WERI-Rb-1 (cell line): Measurements from ENCODE around the gene DSC3.

Experiments used
- DNase-seq: peaks from one replicate; pipeline ENCODE4 v3.0.0-alpha.2; 2020
- H3K27ac ChIP-seq: fragments of 250-450 bp; sonication (Bioruptor Pico); 2 replicates; pipeline ENCODE4 v1.5.1; 2020; ENCODE audit warnings: mild to moderate bottlenecking, moderate library complexity
- H3K27me3 ChIP-seq: fragments of 250-450 bp; sonication (Bioruptor Pico); 2 replicates; pipeline ENCODE4 v1.5.1; 2021; ENCODE audit warnings: mild to moderate bottlenecking, low read depth, moderate library complexity; ENCODE audit not compliant: insufficient read depth, severe bottlenecking
- H3K36me3 ChIP-seq: fragments of 250-450 bp; sonication (Bioruptor Pico); 2 replicates; pipeline ENCODE4 v1.5.1; 2020; ENCODE audit warnings: mild to moderate bottlenecking, moderate library complexity
- H3K4me3 ChIP-seq: 2 replicates; pipeline ENCODE4 v1.5.1; 2011; ENCODE audit warnings: low read depth, mild to moderate bottlenecking, control low read depth, low read length
- H3K9me3 ChIP-seq: fragments of 250-450 bp; sonication (Bioruptor Pico); 2 replicates; pipeline ENCODE4 v1.5.1; 2021; ENCODE audit warnings: mild to moderate bottlenecking, moderate library complexity; ENCODE audit not compliant: severe bottlenecking
- TF ChIP-seq, protein P1 (sequence below): IDR thresholded peaks from 2 replicates; pipeline ENCODE4 v1.5.1; 2011; ENCODE audit warnings: low read depth, mild to moderate bottlenecking, control low read depth, inconsistent platforms, low read length

The DSC3 gene

DNA sequence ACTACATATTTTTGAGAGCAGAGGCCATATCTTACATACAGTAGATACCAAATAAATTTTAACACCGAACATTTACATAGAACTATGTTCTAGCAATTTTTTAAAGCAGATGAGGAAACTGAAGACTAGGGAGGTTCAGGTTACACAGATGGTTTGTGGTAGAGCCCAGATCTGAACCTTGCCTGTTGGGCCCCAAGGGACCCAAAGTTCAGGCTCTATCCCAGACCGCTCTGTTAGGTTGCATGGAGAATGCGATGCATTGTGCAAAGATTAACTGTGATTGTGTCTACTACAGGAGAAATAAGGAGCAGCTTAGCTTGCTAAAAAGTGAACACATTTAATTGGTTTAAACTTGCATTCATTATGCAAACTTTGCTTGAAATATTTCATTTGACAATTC lies 16.4 kb upstream of the DSC3 start:
- no peaks in the 10 kb centered on the region for H3K27me3 ChIP-seq
- H3K4me3 ChIP-seq, result no peak overlapping the region
- H3K27ac ChIP-seq, result no peak overlapping the region
- no peak for DNase-seq
- H3K9me3 ChIP-seq, result no peaks in the 10 kb centered on the region
- TF ChIP-seq, protein P1, sequence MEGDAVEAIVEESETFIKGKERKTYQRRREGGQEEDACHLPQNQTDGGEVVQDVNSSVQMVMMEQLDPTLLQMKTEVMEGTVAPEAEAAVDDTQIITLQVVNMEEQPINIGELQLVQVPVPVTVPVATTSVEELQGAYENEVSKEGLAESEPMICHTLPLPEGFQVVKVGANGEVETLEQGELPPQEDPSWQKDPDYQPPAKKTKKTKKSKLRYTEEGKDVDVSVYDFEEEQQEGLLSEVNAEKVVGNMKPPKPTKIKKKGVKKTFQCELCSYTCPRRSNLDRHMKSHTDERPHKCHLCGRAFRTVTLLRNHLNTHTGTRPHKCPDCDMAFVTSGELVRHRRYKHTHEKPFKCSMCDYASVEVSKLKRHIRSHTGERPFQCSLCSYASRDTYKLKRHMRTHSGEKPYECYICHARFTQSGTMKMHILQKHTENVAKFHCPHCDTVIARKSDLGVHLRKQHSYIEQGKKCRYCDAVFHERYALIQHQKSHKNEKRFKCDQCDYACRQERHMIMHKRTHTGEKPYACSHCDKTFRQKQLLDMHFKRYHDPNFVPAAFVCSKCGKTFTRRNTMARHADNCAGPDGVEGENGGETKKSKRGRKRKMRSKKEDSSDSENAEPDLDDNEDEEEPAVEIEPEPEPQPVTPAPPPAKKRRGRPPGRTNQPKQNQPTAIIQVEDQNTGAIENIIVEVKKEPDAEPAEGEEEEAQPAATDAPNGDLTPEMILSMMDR, result no peak
- no peaks in the 10 kb centered on the region for H3K36me3 ChIP-seq

DNA sequence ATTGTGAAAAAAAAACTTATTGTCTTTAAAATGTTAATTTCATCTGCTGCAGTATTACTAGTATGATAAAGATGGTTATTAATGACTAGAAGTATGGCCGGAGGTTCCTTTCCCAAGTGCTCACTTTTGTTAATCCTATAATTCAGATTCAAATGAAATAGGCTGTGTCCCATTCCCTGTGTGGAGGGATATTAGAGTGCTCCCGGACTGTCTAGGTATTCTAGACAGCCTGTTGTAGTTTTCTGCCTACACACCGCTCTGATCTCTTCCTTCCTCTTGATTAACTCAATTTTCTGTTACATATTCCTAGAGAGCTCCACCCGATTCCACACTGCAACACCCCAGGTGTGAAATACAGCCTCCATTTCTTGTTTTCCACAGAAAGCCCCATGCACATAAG lies 15.4 kb upstream of the DSC3 start:
- TF ChIP-seq, protein P1, result no peak
- H3K36me3 ChIP-seq, result no peaks in the 10 kb centered on the region
- no peak for DNase-seq
- H3K27ac ChIP-seq, result no peak overlapping the region
- no peak overlapping the region for H3K4me3 ChIP-seq
- H3K9me3 ChIP-seq, result no peaks in the 10 kb centered on the region
- H3K27me3 ChIP-seq, result no peaks in the 10 kb centered on the region

DNA sequence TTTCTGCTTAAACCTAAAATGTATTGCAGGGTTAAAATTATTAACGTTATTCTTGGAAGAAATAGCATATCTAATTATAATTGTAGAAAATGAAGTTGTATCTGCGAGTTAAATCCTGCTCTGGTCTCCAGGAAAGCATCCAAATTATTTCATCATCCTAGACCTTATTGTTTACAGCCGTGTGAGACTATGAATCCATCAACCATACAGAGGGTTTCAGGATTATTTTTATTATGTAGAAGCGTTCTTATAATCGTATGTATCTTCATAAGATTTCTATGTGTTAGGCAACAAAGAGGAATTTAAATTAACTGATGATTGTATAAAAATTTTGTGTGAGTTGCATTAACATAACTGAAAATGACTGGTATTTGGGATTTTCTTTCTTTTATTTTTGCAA lies 14.5 kb upstream of the DSC3 start:
- DNase-seq, result no peak
- H3K36me3 ChIP-seq, result no peaks in the 10 kb centered on the region
- TF ChIP-seq, protein P1, result no peak
- no peak overlapping the region for H3K27ac ChIP-seq
- H3K27me3 ChIP-seq, result no peaks in the 10 kb centered on the region
- H3K4me3 ChIP-seq, result no peak overlapping the region
- no peaks in the 10 kb centered on the region for H3K9me3 ChIP-seq

DNA sequence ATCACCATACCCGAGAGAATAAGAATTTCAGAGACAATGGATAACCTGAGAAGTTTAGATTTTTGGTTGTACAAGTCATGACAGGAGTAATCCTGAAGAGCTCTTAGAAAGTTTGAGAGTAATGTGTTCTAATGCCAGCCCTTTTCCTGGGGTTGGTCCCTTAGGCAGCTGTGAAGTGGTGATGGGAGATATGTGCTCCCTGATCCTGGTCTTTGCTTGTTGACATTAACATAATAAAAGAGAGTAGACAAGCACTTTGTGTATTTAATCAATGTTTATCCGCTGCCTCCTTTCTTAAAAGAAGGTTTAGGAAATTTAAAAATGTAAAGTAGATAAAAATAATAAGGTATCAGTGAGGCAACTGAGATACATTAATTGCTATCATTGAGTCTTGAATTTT lies 13.8 kb upstream of the DSC3 start:
- no peak overlapping the region for H3K4me3 ChIP-seq
- H3K27me3 ChIP-seq, result no peaks in the 10 kb centered on the region
- no peak overlapping the region for H3K27ac ChIP-seq
- DNase-seq, result no peak
- TF ChIP-seq, protein P1, result no peak
- H3K9me3 ChIP-seq, result no peaks in the 10 kb centered on the region
- no peaks in the 10 kb centered on the region for H3K36me3 ChIP-seq

GRCh38 chr18:31050635-31051034 lies 8.1 kb upstream of the DSC3 start:
- no peak overlapping the region for H3K27ac ChIP-seq
- no peak for DNase-seq
- H3K9me3 ChIP-seq, result no peaks in the 10 kb centered on the region
- no peak overlapping the region for H3K4me3 ChIP-seq
- H3K27me3 ChIP-seq, result no peaks in the 10 kb centered on the region
- H3K36me3 ChIP-seq, result no peaks in the 10 kb centered on the region
- TF ChIP-seq, protein P1, result no peak

- Histone ChIP-seq H3K27me3 (no peaks in the 10 kb centered on the region), H3K9me3 (no peaks in the 10 kb centered on the region), H3K27ac (no peak overlapping the region), H3K4me3 (no peak overlapping the region), H3K36me3 (no peaks in the 10 kb centered on the region)
- TF ChIP-seq, protein P1, result no peak
- no peak for DNase-seq
Measured at GRCh38 chr18:31049189-31049588, 6.6 kb upstream of the DSC3 start.
